Endodermal cell (in vitro differentiated cells): Measurements from ENCODE around the gene ERMAP. TPM values are rescaled to one million over a fixed set of nuclear protein-coding genes. Genes with fewer than 3 reads are reported as not detected.

Experiments
- DNase-seq: peaks from one replicate; pipeline ENCODE4 v3.0.0-alpha.2; 2017
- H3K27ac ChIP-seq: 2 replicates; pipeline ENCODE4 v1.5.1; 2013; ENCODE audit warnings: mild to moderate bottlenecking, low read depth, low read length, moderate library complexity
- H3K27me3 ChIP-seq: 2 replicates; pipeline ENCODE4 v1.6.1; 2013; ENCODE audit warnings: mild to moderate bottlenecking, low read length, moderate library complexity; ENCODE audit not compliant: insufficient read depth, control insufficient read depth, poor library complexity, severe bottlenecking
- H3K36me3 ChIP-seq: 2 replicates; pipeline ENCODE4 v1.7.0; 2013; ENCODE audit warnings: mild to moderate bottlenecking, low read length, moderate library complexity; ENCODE audit not compliant: control insufficient read depth, insufficient read depth
- H3K4me1 ChIP-seq: one replicate; pipeline ENCODE4 v1.7.0; 2013; ENCODE audit warnings: low read length; ENCODE audit not compliant: control insufficient read depth, insufficient read depth
- H3K4me3 ChIP-seq: 2 replicates; pipeline ENCODE4 v1.5.1; 2013; ENCODE audit warnings: mild to moderate bottlenecking, low read length, moderate library complexity
- H3K9ac ChIP-seq: 2 replicates; pipeline ENCODE4 v1.6.1; 2013; ENCODE audit warnings: mild to moderate bottlenecking, low read length, moderate library complexity; ENCODE audit not compliant: poor library complexity, severe bottlenecking; ENCODE audit errors: extremely low read depth
- H3K9me3 ChIP-seq: 2 replicates; pipeline ENCODE4 v1.6.1; 2013; ENCODE audit warnings: mild to moderate bottlenecking, low read length, moderate library complexity; ENCODE audit not compliant: control insufficient read depth
- H3K27ac Mint-ChIP-seq: 2 replicates; pipeline ENCODE4 v1.8.0; 2020; ENCODE audit warnings: mixed read lengths
- H3K27me3 Mint-ChIP-seq: 2 replicates; pipeline ENCODE4 v1.8.0; 2021; ENCODE audit warnings: mild to moderate bottlenecking, mixed read lengths; ENCODE audit not compliant: insufficient read depth
- H3K36me3 Mint-ChIP-seq: 2 replicates; pipeline ENCODE4 v1.8.0; 2020; ENCODE audit warnings: low read depth, mixed read lengths
- H3K4me1 Mint-ChIP-seq: 2 replicates; pipeline ENCODE4 v1.8.0; 2020; ENCODE audit warnings: mixed read lengths
- H3K4me3 Mint-ChIP-seq: 2 replicates; pipeline ENCODE4 v1.8.0; 2020; ENCODE audit warnings: mild to moderate bottlenecking, moderate library complexity, mixed read lengths
- H3K9me3 Mint-ChIP-seq: 2 replicates; pipeline ENCODE4 v1.8.0; 2020; ENCODE audit warnings: mild to moderate bottlenecking, mixed read lengths
- WGBS, 2 experiments: methylation state at CpG; one replicate each; pipeline versions ENCODE4 v1.1.5 to v1.1.7; 2013; ENCODE audit warnings: missing lambda C conversion rate in 2 of 2, mixed read lengths in 1 of 2; ENCODE audit not compliant: insufficient coverage in 1 of 2, insufficient read length in 1 of 2; 5-methylcytosine and 5-hydroxymethylcytosine counted together
- total RNA-seq, 2 donors: library from RNA; stranded (reverse); fragmentation: NEBNext Ultra II Directional in 1 of 2; extraction: Animal tissue kit (Norgen Biotek cat#: 25700) in 1 of 2; gene quantifications; 2 replicates in 1 of 2; 3 replicates in 1 of 2; pipeline ENCODE4 v1.2.1, GENCODE V29; 2021
- TF ChIP-seq, protein P1 (sequence below): fragments of 200-600 bp; sonication (generic); conservative IDR thresholded peaks from 2 replicates; pipeline ENCODE4 v1.5.0; 2021; ENCODE audit warnings: antibody characterized with exemption, mild to moderate bottlenecking

The ERMAP gene
- total RNA-seq, 2 donors from 2014 or later = 5.1 to 5.7 TPM

DNA sequence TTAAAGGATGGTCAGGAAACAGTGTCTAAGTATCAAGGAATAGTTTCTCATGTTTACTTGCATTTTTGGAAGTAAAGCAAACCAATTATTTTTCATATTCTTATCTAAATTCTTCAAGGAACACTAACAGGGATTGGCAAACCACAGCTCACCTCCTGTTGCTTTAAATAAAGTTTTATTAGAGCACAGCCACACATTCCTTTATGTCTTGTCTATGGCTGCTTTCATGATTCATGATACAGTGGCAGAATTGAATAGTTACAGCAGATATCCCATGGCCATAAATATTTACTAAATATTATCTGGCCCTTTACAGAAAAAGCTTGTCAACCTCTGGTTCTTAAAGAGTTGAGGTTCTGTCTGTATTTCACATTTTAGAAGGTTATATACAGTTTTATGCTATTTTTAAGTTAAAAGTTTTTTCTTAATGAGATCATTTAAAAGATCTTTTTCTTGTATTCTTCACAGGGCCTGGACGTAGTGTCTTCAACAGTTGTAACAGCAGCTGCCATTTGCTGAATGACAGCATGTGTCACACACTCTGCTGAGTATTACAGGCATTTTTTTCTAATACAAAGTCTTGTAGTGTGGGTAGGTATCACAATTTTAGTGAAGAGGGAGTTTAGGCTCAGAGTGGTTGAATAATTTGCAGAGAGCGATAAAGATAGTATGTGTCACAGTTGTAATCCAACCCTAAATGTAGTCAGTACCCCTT, 32.1 kb downstream of the ERMAP start:
- H3K36me3 Mint-ChIP-seq = peaks cover 56% of the 10 kb centered on the region
- H3K27ac Mint-ChIP-seq = no peak overlapping the region
- Histone ChIP-seq H3K4me3 (no peak overlapping the region), H3K9me3 (peaks cover 23% of the 10 kb centered on the region), H3K36me3 (peaks cover 36% of the 10 kb centered on the region), H3K9ac (no peak overlapping the region), H3K4me1 (peaks cover 3% of the 10 kb centered on the region), H3K27me3 (no peaks in the 10 kb centered on the region), H3K27ac (no peak overlapping the region)
- TF ChIP-seq, protein P1, sequence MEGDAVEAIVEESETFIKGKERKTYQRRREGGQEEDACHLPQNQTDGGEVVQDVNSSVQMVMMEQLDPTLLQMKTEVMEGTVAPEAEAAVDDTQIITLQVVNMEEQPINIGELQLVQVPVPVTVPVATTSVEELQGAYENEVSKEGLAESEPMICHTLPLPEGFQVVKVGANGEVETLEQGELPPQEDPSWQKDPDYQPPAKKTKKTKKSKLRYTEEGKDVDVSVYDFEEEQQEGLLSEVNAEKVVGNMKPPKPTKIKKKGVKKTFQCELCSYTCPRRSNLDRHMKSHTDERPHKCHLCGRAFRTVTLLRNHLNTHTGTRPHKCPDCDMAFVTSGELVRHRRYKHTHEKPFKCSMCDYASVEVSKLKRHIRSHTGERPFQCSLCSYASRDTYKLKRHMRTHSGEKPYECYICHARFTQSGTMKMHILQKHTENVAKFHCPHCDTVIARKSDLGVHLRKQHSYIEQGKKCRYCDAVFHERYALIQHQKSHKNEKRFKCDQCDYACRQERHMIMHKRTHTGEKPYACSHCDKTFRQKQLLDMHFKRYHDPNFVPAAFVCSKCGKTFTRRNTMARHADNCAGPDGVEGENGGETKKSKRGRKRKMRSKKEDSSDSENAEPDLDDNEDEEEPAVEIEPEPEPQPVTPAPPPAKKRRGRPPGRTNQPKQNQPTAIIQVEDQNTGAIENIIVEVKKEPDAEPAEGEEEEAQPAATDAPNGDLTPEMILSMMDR = no peak
- WGBS, 2 experiments = 92 to 95% methylated on average over 1 to 2 of the region's 2 CpGs
- H3K9me3 Mint-ChIP-seq = peaks cover 23% of the 10 kb centered on the region
- H3K4me3 Mint-ChIP-seq = no peak overlapping the region
- DNase-seq = no peak
- H3K4me1 Mint-ChIP-seq = peaks cover 12% of the 10 kb centered on the region
- H3K27me3 Mint-ChIP-seq = no peaks in the 10 kb centered on the region

DNA sequence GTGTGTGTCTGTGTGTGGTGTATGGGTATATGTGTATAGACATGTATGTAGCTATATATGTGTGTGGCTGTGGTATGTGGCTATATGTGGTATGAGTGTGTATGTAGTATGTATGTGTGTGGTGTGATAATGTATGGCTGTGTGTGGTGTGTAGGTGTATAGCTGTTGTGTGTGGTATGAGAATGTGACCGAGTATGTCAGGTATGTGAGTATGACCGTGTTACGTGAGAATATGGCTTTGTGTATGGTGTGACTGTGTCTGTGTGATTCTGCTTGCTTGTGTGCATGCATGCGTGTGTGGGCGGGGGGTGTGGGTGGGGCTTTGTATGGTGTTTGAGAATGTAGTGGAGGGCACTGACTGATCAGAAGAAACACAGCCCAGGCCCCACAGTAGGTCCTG, 33.0 kb downstream of the ERMAP start:
- H3K9ac ChIP-seq = no peak overlapping the region
- H3K27me3 ChIP-seq = no peaks in the 10 kb centered on the region
- H3K4me3 ChIP-seq = no peak overlapping the region
- H3K27ac ChIP-seq = no peak overlapping the region
- H3K4me1 Mint-ChIP-seq = peaks cover 12% of the 10 kb centered on the region
- H3K9me3 Mint-ChIP-seq = peaks cover 23% of the 10 kb centered on the region
- H3K4me1 ChIP-seq = peaks cover 3% of the 10 kb centered on the region
- peaks cover 23% of the 10 kb centered on the region for H3K9me3 ChIP-seq
- H3K4me3 Mint-ChIP-seq = no peak overlapping the region
- H3K27ac Mint-ChIP-seq = no peak overlapping the region
- H3K36me3 Mint-ChIP-seq = peaks cover 56% of the 10 kb centered on the region
- no peak for DNase-seq
- TF ChIP-seq, protein P1 = no peak
- H3K36me3 ChIP-seq = peaks cover 36% of the 10 kb centered on the region
- H3K27me3 Mint-ChIP-seq = no peaks in the 10 kb centered on the region
- 95% methylated on average over 5 of the region's 5 CpGs; no CpG with 5 or more reads in 1 of the 2 experiments for WGBS, 2 experiments

DNA sequence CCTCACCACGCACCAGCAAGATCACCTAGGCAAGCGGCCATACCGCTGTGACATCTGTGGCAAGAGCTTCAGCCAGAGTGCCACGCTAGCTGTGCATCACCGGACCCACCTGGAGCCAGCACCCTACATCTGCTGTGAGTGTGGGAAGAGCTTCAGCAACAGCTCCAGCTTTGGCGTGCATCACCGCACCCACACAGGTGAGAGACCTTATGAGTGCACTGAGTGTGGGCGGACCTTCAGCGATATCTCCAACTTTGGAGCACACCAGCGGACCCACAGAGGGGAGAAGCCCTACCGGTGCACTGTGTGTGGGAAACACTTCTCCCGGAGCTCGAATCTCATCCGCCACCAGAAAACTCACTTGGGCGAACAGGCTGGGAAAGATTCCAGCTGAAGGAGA, 34.5 kb downstream of the ERMAP start:
- H3K27me3 ChIP-seq = no peaks in the 10 kb centered on the region
- H3K9me3 Mint-ChIP-seq = peaks cover 26% of the 10 kb centered on the region

More for the DNA sequence above, 34.5 kb downstream of the ERMAP start:
- H3K4me1 Mint-ChIP-seq = peaks cover 12% of the 10 kb centered on the region
- TF ChIP-seq, protein P1 = no peak
- no peak overlapping the region for H3K27ac Mint-ChIP-seq
- Histone ChIP-seq H3K4me1 (peaks cover 3% of the 10 kb centered on the region), H3K9me3 (peaks cover 23% of the 10 kb centered on the region), H3K4me3 (no peak overlapping the region), H3K27ac (no peak overlapping the region), H3K9ac (no peak overlapping the region), H3K36me3 (peaks cover 36% of the 10 kb centered on the region)
- H3K36me3 Mint-ChIP-seq = peaks cover 56% of the 10 kb centered on the region
- H3K4me3 Mint-ChIP-seq = no peak overlapping the region
- DNase-seq = no peak
- 95 to 99% methylated on average over 13 to 15 of the region's 15 CpGs for WGBS, 2 experiments
- H3K27me3 Mint-ChIP-seq = peaks cover 3% of the 10 kb centered on the region
